ENCODE results near the gene HDHD3.

Gene HDHD3

GRCh38 chr9:113328045-113328782 lies 48.6 kb downstream of the HDHD3 start:
- TF ChIP-seq, protein P1, sequence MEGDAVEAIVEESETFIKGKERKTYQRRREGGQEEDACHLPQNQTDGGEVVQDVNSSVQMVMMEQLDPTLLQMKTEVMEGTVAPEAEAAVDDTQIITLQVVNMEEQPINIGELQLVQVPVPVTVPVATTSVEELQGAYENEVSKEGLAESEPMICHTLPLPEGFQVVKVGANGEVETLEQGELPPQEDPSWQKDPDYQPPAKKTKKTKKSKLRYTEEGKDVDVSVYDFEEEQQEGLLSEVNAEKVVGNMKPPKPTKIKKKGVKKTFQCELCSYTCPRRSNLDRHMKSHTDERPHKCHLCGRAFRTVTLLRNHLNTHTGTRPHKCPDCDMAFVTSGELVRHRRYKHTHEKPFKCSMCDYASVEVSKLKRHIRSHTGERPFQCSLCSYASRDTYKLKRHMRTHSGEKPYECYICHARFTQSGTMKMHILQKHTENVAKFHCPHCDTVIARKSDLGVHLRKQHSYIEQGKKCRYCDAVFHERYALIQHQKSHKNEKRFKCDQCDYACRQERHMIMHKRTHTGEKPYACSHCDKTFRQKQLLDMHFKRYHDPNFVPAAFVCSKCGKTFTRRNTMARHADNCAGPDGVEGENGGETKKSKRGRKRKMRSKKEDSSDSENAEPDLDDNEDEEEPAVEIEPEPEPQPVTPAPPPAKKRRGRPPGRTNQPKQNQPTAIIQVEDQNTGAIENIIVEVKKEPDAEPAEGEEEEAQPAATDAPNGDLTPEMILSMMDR (IDR thresholded peaks at IDR 0.05; ENCODE audit: control extremely low read depth, extremely low read depth, low read depth, missing control alignments), result no peak
- CTCF ChIA-PET, result interaction anchor here (0.7 to 2.1 kb wide), 8 partner anchors 10 to 78 kb away, joined by 3 to 5 read pairs (median 3); partner anchors contain the start of gene WDR31
- DNase-seq (ENCODE audit: extremely low spot score), result no peak
- POLR2A ChIA-PET, result no interaction called here

- TF ChIP-seq, protein P1 (IDR thresholded peaks at IDR 0.05; ENCODE audit: control extremely low read depth, extremely low read depth, low read depth, missing control alignments), result no peak
- DNase-seq (ENCODE audit: extremely low spot score), result no peak
- ChIA-PET POLR2A (no interaction called here), CTCF (interaction anchor here (1.0 kb wide), 1 partner anchor 10 kb away, joined by 3 read pairs; no protein-coding TSS in a partner anchor)
Observed at GRCh38 chr9:113326230-113326629, 50.6 kb downstream of the HDHD3 start.
